SKM-1 (cell line): ENCODE results near the gene SH3RF3.

Experiments used
- DNase-seq: peaks from one replicate; lab custom pipeline; 2025; ENCODE audit not compliant: unreplicated experiment; lab: John Stamatoyannopoulos, UW

Gene SH3RF3

DNA sequence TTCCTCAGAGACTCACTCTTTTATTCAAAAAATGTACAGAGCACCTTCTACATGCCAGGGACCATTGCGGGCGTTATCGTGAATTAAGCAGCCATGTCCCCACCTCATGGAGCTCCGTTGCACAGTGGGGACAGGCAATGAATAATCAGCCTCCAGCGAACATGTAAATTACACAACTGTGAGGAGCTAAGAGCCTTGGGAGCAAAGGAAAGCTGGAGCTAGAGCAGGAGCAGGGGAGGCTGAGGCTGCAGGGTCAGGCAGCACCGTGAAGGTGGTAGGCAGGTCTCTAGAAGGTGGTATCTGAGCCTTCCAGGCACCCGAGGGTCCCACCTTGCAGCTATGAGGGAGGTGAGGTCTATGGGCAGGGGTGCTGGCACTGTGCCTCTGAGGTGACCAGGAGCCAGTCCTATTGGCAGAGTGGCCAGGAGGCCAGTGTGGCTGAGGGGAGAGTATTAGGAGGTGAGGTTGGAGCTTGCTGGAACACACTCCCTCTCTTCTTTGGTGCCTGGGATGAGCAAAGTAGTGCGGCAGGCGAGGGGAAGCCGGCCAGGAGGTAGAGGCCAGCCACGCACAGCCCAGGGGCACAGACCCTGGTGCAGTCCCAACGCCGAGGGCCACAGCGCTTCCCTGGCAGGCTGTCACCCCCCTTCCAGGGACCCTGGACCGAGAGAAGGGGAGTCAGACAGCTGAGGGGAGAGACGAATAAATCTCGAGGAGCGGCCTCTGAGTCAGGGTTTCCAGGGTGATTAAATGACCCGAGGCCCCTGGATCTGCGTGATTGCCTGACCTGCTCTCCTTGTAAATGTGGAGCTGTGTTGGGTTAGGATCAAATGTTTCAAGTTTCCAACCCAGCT is 317.5 kb downstream of the SH3RF3 start:
- DNase-seq = no peak

DNA sequence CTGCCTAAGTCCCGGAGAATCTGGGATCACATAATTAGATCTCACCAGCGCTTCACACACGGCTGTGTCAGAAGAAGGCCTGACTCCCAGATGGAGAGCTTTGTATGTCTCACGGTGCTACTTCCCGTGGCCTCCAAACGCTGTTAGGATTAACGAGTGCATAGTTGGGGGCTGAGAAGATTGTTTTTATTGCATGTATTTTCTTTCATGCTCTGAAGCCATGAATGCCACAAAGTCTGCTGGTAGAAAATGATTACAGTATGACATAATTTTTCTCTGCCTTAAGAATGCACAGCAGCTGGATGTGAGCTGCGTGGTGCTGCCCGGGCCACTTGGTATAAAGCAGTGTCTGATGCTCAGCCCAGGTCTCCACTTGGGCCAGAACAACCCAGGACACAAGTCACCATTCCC is 318.3 kb downstream of the SH3RF3 start:
- no peak for DNase-seq

GRCh38 chr2:109447776-109448175 is 318.8 kb downstream of the SH3RF3 start:
- no peak for DNase-seq

DNA sequence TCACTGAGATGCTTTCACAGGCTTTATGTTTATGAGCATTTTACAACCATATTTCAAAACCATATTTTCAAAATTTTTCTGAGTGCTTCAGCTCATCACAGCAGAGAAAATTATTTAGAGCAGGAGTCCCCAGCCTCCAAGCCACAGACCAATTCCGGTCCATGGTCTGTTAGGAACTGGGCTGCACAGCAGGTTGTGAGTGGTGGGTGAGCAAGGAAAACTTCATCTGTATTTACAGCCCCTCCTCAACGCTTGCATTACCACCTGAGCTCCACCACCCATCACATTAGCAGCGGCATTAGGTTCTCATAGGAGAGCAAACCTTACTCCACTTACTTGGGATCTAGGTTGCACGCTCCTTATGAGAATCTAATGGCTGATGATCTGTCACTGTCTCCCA is 319.2 kb downstream of the SH3RF3 start:
- DNase-seq = no peak

DNA sequence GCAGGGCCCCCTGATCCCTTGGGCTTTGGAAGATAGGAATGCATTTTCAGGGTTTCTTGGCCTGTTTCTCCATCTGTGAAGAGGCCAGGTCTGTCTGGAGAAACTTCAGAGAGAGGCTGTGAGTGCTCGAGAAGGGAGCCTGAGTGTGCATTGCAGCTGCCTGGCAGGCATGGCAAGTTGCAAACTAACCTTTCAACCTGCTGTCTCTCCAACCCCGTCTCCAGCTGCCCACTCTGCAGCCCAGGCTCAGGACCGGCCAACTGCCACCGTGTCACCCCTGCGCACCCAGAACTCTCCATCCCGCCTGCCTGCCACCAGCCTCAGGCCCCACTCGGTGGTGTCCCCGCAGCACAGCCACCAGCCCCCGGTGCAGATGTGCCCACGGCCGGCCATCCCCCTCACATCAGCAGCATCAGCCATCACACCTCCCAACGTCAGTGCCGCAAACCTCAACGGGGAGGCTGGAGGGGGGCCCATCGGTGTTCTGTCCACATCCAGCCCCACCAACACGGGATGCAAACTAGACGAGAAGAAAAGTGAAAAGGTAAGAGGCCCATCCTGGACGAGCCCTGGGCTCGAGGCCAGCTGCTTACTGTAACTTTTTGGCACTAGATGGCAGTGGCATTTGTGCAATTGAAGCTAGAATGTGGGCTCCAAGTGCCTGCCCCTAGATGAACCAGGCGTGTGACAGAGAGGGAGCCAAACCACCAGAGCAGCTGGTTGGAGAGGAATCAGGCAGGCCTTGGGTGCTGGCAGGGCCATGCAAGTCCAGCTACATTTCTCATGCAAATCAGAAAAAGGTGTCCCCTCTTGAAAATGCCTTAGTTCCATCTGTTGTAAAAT is 320.2 kb downstream of the SH3RF3 start:
- no peak for DNase-seq

DNA sequence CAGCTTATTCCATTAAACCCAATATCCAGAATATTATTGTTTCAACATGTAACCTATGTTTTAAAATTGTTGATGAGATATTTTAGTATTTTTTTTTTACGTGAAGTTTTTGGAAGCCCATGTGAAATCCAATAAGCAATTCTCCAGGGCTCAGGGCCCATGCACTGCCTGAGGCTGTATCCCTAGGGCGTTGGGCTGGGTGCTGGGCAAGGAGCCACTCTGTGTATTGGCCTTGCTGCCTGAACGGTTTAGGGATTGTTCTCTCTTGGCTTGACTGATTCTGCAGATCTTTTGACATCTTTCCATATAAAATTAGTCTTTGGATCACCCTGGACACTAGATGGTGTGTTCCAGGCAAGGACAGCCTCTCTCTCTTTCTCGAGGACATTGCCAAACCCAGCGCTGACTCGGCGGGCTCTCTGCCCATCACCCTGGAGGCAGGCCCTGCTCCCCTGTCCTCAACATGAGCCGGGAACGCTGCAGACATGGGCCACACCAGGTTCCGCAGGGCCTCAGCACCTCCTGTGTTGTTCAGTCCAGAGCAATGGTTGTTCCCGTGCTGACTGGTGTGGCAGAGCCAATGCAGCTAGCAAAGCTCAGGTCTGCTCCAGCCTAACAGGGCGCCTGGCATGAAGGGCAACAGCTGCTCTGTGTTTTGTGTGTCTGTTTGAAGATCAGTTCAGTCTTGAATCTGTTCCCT is 321.7 kb downstream of the SH3RF3 start:
- no peak for DNase-seq

- no peak for DNase-seq
Observed at GRCh38 chr2:109451671-109452070, 322.7 kb downstream of the SH3RF3 start.

DNA sequence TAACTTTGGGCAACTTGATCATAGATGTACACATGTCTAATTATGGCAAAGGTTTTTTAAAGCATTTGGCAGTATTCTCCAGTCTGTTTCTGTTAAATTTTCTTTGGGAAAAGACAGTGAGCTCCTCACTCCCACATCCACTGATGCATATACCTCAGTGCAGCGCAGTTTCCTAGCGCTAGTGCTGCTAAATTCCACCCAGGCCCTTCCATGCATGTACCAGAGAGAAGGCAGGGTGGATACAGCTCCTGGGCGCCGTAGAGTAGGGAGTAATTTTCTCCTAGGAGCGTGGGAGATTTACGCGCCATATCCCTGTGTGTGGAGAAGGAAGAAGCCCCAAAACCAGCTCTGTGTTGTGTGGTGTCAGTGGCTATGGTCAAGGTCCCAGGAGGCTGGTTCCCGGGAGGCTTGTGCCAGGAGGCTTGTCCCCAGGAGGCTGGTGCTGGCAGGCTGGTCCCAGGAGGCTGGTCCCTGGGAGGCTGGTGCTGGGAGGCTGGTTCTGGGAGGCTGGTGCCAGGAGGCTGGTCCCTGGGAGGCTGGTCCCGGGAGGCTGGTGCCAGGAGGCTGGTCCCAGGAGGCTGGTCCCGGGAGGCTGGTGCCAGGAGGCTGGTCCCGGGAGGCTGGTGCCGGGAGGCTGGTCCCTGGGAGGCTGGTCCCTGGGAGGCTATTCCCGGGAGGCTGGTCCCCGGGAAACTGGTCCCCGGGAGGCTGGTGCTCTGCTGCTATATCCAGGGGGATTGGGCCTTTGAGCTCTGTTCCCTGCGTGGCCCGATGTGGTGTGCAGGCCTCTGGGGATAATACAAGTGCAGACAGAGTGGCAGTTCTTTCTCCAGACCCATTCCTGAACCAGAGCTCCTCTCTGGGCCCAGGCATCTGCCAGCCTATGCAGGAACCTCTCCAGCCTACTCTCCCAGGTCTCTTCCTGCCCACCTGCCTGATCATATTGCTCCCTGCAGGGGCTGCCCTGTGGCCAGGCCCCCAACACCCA is 323.6 kb downstream of the SH3RF3 start:
- DNase-seq = no peak

GRCh38 chr2:109453371-109453995 is 324.5 kb downstream of the SH3RF3 start:
- DNase-seq = no peak

GRCh38 chr2:109454304-109454703 is 325.3 kb downstream of the SH3RF3 start:
- DNase-seq = no peak

DNA sequence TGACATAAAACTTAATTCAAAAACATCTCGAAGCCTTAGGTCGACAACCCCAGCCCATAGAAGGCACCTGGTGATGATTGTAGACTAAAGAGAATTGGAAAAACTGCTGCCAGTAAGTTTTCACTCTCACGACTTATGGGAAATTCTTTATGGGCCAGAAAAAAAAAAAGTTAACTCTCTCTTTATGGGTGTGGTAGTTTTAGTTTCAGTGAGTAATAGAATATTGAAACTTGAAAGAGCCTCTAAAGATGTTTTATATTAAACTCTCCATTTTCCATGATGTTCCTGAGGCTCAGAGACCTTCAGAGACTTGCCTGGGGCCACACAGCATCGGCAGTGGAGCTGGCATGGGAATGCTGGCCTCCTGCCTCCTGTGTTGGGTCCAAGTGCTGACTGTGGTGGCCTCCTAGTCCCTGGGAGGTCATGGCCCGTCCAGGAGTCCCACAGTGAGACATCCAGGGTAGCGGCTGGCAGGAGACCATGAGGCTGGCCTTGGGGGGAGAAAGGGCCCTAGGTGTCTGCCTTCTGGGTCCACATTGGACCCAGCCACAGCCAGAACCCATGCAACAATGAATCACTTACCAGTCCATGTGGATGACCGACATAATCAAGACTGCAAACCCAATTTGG is 325.9 kb downstream of the SH3RF3 start:
- DNase-seq = no peak

- no peak for DNase-seq
Observed at GRCh38 chr2:109455731-109456691, 327.0 kb downstream of the SH3RF3 start.

- DNase-seq = no peak
Observed at GRCh38 chr2:109456776-109457175, 327.8 kb downstream of the SH3RF3 start.

GRCh38 chr2:109457366-109457765 is 328.4 kb downstream of the SH3RF3 start:
- no peak for DNase-seq

- no peak for DNase-seq
Observed at GRCh38 chr2:109457794-109458193, 328.8 kb downstream of the SH3RF3 start.

GRCh38 chr2:109458512-109458911 is 329.5 kb downstream of the SH3RF3 start:
- no peak for DNase-seq

DNA sequence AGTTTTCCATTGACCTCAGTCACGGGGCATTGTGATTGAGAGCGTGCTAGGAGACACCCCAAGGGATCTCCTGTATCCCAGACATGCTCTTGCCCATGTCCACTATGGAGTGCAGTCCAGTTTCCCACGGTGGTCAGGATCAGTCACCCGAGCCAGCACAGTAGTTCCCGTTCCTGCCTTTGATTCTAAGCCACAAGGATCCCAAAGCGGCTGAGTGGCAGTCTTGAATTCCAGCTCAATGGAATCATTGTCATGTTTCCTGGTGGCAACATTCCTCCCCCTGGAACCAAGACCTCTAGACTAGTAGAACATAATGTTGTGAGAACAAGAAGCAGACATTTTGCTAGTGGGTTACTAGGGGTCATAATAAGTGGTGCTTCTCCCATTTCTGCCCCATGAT is 330.5 kb downstream of the SH3RF3 start:
- no peak for DNase-seq
